ENCODE data around the gene POLR2B.

The POLR2B gene

DNA sequence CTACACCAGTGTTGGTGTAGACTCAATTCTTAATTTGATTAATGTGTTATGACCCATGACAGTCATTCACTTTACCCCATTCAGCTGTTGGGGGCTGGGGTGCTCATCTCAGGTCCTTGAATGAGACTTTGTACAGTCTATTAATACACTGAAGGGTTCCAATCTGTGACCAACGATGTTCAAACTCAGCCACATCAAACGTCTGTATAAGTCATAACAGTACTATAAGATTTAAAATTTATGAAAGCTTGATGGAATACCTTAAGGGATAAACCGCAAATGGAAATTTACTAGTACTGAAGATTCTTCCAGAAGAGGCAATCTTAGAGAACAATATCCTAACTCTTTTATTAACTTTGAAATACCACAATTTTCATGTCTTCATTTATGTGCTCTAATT, 37.3 kb upstream of the POLR2B start:
- no peak for DNase-seq (ENCODE audit: low read depth, low spot score)
- POLR2A ChIA-PET = no interaction called here
- H3K4me3 ChIP-seq (ENCODE audit: low read depth, low read length) = no peak overlapping the region
- CTCF ChIA-PET = no interaction called here
- TF ChIP-seq, protein P1, sequence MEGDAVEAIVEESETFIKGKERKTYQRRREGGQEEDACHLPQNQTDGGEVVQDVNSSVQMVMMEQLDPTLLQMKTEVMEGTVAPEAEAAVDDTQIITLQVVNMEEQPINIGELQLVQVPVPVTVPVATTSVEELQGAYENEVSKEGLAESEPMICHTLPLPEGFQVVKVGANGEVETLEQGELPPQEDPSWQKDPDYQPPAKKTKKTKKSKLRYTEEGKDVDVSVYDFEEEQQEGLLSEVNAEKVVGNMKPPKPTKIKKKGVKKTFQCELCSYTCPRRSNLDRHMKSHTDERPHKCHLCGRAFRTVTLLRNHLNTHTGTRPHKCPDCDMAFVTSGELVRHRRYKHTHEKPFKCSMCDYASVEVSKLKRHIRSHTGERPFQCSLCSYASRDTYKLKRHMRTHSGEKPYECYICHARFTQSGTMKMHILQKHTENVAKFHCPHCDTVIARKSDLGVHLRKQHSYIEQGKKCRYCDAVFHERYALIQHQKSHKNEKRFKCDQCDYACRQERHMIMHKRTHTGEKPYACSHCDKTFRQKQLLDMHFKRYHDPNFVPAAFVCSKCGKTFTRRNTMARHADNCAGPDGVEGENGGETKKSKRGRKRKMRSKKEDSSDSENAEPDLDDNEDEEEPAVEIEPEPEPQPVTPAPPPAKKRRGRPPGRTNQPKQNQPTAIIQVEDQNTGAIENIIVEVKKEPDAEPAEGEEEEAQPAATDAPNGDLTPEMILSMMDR (IDR thresholded peaks at IDR 0.05; ENCODE audit: insufficient read depth, low read length, missing control alignments) = no peak

DNA sequence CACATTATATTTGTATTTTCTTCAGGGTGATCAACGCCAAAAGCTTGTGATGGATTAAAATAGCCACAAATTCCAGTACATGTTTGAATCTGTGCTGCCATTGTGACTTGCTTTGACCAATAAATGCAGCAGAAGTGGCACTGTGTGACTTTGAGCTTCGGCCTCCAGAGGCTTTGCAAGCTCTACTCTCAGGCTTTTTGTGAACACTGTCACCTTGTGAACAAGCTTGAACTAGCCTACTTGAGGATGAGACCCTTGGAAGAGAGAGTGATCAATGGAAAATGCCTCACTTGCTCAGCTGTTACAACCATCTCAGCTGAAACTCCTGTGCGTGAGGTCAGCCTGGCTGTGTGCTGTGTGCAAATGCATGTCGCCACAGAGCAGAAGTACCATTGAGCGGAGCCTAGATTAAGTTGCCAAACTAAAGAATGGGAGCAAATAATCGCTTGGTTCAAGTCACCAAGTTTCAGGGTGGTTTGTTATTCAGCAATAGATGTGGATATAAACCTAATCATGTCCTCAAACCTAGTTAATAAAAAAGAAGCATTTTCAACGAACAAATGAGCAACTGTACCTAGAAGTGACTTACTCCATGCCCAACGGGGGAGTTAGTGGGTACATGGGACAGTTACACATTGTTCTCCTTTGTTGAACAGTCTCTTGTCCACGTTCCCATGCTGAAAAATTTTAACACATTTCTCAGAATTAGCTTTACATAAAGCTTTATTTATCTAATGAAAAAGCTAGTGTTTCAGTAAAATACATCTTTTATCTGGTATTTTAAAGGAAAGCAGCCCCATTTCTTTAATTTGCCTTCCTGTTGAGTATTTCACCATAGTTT, 24.8 kb upstream of the POLR2B start:
- TF ChIP-seq, protein P1 (IDR thresholded peaks at IDR 0.05; ENCODE audit: insufficient read depth, low read length, missing control alignments) = no peak
- no peak overlapping the region for H3K4me3 ChIP-seq (ENCODE audit: low read depth, low read length)
- POLR2A ChIA-PET = no interaction called here
- CTCF ChIA-PET = interaction anchor here (0.6 kb wide), 1 partner anchor 39 kb away, joined by 3 read pairs; no protein-coding TSS in a partner anchor
- DNase-seq (ENCODE audit: low read depth, low spot score) = no peak

DNA sequence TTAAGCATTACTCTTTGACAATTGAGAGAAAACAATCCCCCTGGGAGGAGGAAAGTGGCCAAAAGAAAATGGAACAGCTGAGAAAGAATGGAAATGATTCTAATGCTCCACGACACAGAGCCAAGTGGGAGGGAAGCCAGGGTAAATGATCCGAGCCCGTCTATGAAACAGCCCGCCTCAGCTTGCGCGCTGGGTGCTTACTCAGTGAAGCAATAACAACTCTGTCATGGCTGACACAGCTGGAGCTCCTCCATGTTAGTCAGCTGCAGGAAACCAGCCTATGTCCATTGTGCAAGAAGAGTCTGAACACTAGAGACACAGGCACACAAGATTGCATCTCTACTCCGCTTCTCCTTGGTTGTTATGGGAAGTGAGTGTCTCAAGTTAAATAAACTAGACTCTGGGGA, 20.6 kb upstream of the POLR2B start:
- peak; percentile 84 for DNase-seq (ENCODE audit: low read depth, low spot score)
- no peak overlapping the region for H3K4me3 ChIP-seq (ENCODE audit: low read depth, low read length)
- ChIA-PET POLR2A (interaction anchor here (0.9 to 1.2 kb wide), 4 partner anchors 20 to 80 kb away, joined by 3 to 4 read pairs (median 3); partner anchors contain the start of genes NOA1 and POLR2B), CTCF (interaction anchor here (1.2 kb wide), 1 partner anchor 25 kb away, joined by 3 read pairs; no protein-coding TSS in a partner anchor)
- TF ChIP-seq, protein P1 (IDR thresholded peaks at IDR 0.05; ENCODE audit: insufficient read depth, low read length, missing control alignments) = no peak

DNA sequence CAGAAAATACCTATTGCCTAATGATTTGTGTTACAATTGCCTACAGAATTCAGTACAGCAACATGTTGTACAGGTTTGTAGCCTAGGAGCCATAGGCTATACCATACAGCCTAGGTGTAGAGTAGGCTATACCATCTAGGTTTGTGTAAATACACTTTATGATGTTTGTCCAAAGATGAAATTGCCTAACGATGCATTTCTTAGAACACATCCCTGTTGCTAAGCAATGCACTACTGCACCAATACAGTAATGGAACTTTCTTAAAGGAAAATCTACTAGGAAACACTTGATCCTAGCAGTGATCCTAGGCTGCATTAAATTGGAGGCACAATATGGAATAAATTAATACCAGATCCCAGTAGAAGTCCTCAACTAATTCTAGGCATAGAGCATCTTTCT, 19.6 kb upstream of the POLR2B start:
- no peak for DNase-seq (ENCODE audit: low read depth, low spot score)
- ChIA-PET CTCF (interaction anchor here (2.9 kb wide), 1 partner anchor 15 kb away, joined by 13 read pairs; no protein-coding TSS in a partner anchor), POLR2A (no interaction called here)

DNA sequence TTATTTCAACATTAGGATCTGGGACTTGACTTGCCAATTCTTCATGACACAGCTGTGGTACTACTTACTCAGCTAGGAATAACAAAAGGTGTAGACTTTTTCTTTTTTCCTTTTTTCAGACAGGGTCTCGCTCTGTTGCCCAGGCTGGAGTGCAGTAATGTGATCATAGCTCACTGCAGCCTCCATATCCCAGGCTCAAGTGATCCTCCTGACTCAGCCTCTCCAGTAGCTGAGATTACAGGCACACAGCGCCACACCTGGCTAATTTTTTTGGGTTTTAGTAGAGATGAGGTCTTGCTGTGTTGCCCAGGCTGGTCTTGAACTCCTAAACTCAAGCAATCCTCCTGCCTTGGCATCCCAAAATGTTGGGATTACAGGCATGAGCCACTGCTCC, 17.6 kb upstream of the POLR2B start:
- ChIA-PET CTCF (interaction anchor here (1.0 to 2.9 kb wide), 5 partner anchors 9 to 202 kb away, joined by 3 to 13 read pairs (median 4); partner anchors contain the start of gene POLR2B), POLR2A (interaction anchor here (0.6 to 1.2 kb wide), 2 partner anchors 16 to 24 kb away, joined by 3 to 4 read pairs; partner anchors contain the start of gene NOA1)
- no peak for DNase-seq (ENCODE audit: low read depth, low spot score)
- H3K4me3 ChIP-seq (ENCODE audit: low read depth, low read length) = no peak overlapping the region
- TF ChIP-seq, protein P1 (IDR thresholded peaks at IDR 0.05; ENCODE audit: insufficient read depth, low read length, missing control alignments) = no peak

More for the DNA sequence above, 19.6 kb upstream of the POLR2B start:
- H3K4me3 ChIP-seq (ENCODE audit: low read depth, low read length) = no peak overlapping the region
- TF ChIP-seq, protein P1 (IDR thresholded peaks at IDR 0.05; ENCODE audit: insufficient read depth, low read length, missing control alignments) = no peak

DNA sequence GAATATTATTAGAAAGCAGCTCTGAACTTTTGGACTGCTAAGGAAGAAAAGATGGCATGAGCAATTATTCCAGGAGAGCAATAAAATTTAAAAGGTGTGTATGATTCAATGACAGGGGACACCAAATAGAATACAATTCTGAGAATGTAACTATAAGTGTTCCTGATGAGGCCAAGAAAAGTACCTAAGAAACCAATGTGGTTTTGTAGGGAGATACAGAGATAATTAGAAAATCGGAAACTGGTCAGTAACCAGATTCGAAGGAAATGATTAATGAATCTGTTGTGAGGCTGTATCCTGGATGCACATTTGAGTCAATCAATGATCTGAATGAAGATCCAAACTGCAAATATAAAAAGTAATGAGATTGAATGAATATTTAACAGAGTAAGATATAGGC, 7.3 kb upstream of the POLR2B start:
- no peak overlapping the region for H3K4me3 ChIP-seq (ENCODE audit: low read depth, low read length)
- TF ChIP-seq, protein P1 (IDR thresholded peaks at IDR 0.05; ENCODE audit: insufficient read depth, low read length, missing control alignments) = no peak
- no peak for DNase-seq (ENCODE audit: low read depth, low spot score)
- ChIA-PET POLR2A (no interaction called here), CTCF (no interaction called here)

Measured in AG04449 (cell line).